GM19035 (cell line): Measurements from ENCODE around the gene RAE1.

ENCODE experiments used
- ATAC-seq: cut with Tn5 transposase; IDR thresholded peaks from one replicate; pipeline ENCODE4 v1.9.1; 2021; ENCODE audit not compliant: unreplicated experiment

RAE1 gene

DNA sequence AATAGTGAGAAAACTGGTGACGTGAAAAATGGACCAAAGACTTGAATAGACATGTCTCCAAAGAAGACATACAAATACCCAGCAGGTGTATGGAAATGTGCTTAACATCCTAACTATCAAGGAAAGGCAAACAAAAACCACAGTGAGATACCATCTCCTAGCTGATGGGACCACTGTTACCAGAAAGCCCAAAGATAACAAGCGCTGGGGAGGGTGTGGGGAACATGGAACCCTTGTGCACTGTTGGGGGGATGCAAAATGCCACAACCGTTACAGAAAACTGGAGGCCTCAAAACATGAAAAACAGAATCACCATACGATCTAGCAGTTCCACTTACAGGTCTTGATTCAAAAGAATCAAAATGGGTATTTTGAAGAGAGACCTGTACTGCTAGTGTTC is 20.3 kb downstream of the RAE1 start:
- ATAC-seq: no peak

DNA sequence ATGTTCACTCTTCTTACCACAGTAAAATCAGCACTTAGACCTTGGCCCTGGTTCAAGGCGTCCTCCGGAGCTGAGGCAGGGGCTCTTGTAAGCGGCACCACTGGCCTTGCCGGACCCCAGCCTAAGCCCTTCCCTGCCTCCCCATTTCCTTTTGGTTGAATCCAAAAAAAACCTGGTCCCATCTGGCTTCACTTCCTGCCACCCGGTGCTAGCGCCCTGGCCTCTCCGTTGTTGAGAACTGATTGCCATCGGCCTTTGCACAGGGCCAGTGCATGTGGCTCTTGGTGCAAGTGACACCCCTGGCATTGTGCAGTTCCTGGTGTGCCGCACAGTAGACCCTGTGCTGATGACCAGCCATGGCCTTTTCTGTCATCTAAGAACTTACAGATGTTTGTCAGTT is 21.1 kb downstream of the RAE1 start:
- ATAC-seq: no peak

DNA sequence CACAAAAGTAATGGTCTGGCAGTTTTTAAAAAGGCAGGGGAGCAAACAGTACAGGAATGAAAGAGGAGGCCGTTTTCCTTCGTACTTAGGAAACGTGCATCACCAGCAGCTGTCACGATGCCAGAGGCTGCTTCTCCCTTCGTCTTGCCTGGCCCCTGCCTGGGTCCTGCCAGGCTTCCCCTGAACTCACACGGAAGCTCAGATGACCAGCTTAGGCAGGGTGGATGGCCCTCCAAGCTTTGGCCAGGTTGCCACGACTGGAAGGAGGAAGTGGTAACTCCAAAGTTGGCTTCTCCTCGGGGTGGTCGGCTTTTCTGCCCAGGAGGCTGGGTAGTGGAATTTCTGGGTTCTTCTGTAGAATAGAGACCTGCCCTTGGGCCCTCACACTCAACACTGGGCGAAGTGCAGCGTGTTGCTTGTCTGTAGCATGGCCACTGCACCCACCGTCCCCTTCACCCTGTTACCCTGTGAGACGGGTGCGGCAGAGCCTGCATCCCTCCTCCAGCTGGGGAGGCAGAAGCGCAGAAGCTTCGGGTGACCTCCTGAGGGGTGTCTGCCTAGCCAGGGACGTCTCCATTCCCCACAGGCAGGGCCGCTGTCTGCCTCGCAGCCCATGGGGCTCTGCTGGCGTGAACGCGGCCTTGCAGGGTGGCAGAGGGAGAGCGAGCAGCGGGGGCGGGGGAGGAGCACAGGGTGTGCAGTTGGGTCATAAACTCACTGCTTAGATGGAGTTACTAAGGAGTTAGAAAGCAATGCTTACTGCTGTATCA is 21.7 kb downstream of the RAE1 start:
- no peak for ATAC-seq

DNA sequence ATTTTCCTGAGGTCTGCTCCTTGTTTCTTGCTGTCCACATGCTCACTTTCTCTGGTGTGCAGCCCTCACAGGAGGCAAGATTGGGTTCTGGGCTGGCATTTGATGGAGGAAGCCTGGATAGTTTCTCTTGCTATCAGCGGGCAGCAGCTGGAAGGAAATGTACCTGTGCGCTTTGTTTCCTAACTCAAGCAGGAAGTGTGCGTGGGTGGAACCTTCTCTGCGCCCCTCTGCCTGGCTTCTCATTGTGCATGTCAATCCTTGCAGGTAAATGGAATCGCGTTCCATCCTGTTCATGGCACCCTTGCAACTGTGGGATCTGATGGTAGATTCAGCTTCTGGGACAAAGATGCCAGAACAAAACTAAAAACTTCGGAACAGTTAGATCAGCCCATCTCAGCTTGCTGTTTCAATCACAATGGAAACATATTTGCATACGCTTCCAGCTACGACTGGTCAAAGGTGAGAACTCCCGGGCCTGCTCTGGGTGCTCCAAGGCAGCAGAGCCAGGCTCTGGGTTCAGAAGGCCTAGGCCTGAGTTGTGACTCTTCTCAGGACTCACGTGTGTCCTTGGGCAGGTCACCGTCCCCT is 23.4 kb downstream of the RAE1 start:
- no peak for ATAC-seq

- ATAC-seq: no peak
Measured at GRCh38 chr20:57374931-57375651, 24.0 kb downstream of the RAE1 start.

DNA sequence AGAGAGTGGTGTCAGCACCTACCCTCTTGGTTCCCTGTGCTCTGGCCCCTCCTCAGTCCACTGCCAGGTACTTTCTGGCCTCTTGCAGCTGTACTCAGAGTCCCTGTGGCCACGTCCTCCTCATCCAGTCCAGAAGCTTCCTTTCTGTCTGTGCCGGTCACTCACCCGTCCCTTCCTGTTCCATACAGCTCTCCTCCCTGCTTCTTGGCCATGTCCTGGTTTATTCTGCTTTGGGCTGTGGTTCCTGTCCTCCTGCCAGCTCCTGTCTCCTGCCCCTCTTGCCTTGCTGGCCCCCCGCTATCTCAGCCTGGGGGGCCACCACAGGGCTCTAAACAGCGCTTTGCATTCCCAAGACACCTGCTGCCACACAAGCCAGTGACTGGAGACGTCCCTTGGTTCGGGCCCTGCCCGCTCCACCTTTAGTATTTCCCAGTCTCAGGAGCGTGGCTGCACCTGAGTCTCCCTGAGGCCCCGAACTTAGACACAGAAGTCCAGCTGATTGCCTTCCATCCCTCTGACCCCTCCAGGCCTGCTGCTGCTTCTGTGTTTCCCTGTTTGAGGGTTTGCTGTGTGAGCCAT is 24.7 kb downstream of the RAE1 start:
- ATAC-seq: no peak

DNA sequence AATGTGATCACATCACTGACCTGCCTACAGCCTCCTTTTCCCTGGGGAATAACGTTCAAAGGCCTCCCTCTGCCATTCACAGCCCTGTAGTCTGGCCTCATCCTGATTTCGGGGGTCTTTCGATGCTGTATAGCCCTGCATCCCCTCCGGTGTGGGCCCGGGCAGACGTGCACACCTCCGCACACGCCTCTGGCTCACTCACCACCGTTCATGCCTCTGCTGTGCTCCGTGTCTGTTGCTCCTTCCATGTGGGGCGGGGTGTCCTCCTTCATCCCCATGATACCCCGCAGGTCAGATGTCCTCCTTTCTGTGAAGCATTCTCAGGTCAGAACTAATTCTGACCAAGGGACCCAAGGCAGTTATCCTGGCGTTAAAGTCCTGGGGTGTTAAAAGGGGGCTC is 26.3 kb downstream of the RAE1 start:
- no peak for ATAC-seq

GRCh38 chr20:57378107-57378506 is 27.1 kb downstream of the RAE1 start:
- ATAC-seq: no peak

- no peak for ATAC-seq
Measured at GRCh38 chr20:57378646-57379262, 27.7 kb downstream of the RAE1 start.

DNA sequence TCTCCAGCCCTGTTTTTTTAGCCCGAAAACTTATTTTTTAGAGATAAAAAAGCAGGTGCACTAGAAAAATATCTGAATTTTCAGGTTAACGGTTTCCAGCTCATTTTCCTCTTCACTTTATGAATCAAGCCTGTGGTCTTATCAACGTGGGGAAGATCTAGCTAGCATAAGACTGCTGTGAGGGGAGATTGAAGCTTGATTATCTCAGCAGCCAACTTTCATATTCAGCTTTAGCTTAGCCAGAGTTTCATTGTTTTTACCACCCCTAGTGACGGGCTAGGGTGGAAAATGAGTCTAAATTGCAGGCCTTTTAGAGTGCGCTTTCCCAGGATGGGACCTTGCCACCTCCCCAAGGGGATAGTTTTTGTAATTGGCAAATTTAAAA is 28.2 kb downstream of the RAE1 start:
- ATAC-seq: no peak

- no peak for ATAC-seq
Measured at GRCh38 chr20:57380081-57380750, 29.2 kb downstream of the RAE1 start.

- ATAC-seq: no peak
Measured at GRCh38 chr20:57381596-57382503, 30.8 kb downstream of the RAE1 start.

DNA sequence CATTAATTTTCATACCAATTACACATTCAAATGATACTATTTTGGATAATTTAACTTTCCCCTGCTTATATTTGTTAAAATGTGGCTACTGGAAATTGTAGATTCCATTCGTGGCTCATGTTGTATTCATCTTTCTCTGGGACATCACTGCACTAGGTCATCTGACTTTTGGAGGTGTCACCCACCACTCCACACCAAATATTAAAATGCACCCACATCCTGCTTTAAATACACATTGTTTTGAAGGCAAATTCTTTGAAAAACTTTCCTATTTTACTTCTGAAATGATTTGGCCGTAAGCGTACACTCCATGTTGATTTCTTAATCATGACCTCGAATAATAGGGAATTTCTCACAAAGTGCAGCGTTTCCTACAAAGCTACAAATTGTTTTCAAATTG is 31.5 kb downstream of the RAE1 start:
- ATAC-seq: no peak

GRCh38 chr20:57383447-57384347 is 32.6 kb downstream of the RAE1 start:
- no peak for ATAC-seq

GRCh38 chr20:57384486-57384885 is 33.4 kb downstream of the RAE1 start:
- ATAC-seq: no peak

DNA sequence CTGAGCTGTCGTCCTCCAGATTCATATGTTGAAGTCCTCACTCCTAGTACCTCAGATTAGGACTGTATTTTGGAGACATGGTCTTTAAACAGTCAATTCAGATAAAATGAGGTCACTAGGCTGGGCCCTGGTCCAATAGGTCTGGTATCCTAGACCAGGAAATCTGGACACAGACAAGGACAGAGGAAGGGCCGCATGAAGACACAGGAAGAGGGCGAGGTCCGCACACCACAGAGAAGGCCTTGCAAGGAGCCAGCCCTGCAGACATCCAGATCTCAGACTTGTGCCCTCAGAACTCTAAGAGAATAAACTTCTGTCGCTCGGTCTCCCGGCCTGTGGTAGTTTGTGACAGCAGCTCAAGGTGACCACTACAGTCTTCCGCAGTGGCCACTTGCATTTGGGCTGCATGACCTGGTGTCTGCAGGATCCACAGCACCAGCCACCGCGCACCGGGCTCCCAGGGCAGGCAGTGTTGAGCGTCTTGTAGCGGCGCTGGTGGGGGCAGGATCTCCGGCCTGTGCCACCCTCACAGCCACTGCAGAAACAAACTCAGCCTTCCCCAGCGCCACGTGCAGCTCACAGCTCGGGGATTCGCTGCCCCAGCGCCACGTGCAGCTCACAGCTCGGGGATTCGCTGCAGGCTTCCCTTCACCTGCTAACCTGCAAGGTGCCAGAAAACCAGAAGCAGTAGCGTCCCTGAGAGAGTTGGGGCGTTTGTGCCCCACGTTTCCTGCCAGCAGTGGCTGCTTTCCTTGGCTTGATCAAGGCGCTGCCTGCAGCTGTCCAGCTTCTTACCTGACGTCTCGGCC is 34.1 kb downstream of the RAE1 start:
- ATAC-seq: no peak

GRCh38 chr20:57385940-57386339 is 34.9 kb downstream of the RAE1 start:
- no peak for ATAC-seq

GRCh38 chr20:57386762-57387161 is 35.7 kb downstream of the RAE1 start:
- no peak for ATAC-seq
